Cardiac fibroblast (primary cell): ENCODE measurements around the gene CPB2.

Experiments
- DNase-seq, 2 donors: peaks; one replicate each; pipeline versions ENCODE4 v3.0.0 to v3.0.0-alpha.2; 2010; ENCODE audit warnings: low read depth in 2 of 2
- H3K4me3 ChIP-seq, 2 donors: replicated peaks in 1 of 2; 1 replicate in 1 of 2; 2 replicates in 1 of 2; pipeline ENCODE4 v1.5.1; 2011; ENCODE audit warnings: low read depth in 2 of 2, low read length in 2 of 2, mild to moderate bottlenecking in 2 of 2, moderate library complexity in 1 of 2
- CTCF ChIP-seq: IDR thresholded peaks from one replicate; pipeline ENCODE4 v1.5.1; 2011; ENCODE audit warnings: low read depth, mild to moderate bottlenecking, low read length, inconsistent platforms

CPB2 gene

GRCh38 chr13:46134961-46135522 lies 30.2 kb upstream of the CPB2 start:
- H3K4me3 ChIP-seq = no peak overlapping the region
- no peak for DNase-seq
- no peak for TF ChIP-seq CTCF

- DNase-seq = no peak
- no peak for TF ChIP-seq CTCF
- H3K4me3 ChIP-seq = no peak overlapping the region
These were observed 29.7 kb upstream of the CPB2 start for GRCh38 chr13:46134494-46134893.

GRCh38 chr13:46132109-46132508 lies 27.3 kb upstream of the CPB2 start:
- no peak overlapping the region for H3K4me3 ChIP-seq
- TF ChIP-seq CTCF = no peak
- no peak for DNase-seq

- no peak for TF ChIP-seq CTCF
- DNase-seq = no peak
- H3K4me3 ChIP-seq = no peak overlapping the region
These were observed 26.9 kb upstream of the CPB2 start for GRCh38 chr13:46131705-46132104.

GRCh38 chr13:46129955-46130618 lies 25.3 kb upstream of the CPB2 start:
- H3K4me3 ChIP-seq = no peak overlapping the region
- DNase-seq = no peak
- TF ChIP-seq CTCF = no peak

- H3K4me3 ChIP-seq = no peak overlapping the region
- TF ChIP-seq CTCF = no peak
- DNase-seq = no peak
These were observed 24.3 kb upstream of the CPB2 start for GRCh38 chr13:46129124-46129523.
